ENCODE data around the gene TBC1D22A. TPM values are rescaled to one million over a fixed set of nuclear protein-coding genes. Genes with fewer than 3 reads are reported as not detected.

Gene TBC1D22A
- total RNA-seq, 4 donors from 2014 or later = 18.8 to 25.2 (median 23.1) TPM

DNA sequence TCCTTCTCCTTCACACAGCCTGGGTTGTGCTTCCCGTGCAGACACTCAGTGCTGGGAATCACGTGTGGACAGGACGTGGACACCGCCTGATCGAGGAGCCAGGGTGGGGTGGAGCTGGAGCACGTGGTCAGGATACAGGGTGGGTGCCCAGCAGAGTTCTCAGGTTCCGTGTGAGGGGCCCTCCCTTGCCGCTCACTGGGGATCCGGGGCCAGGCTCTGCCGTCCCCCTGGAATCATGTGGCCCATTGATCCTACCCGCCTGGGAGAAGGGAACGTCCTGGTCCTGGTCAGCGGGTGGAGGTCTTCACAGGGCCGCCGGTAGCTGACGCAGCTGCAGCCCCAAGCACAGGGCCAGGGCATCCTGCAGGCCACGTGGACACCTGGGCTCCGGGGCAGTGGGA, 397.7 kb downstream of the TBC1D22A start:
- in situ Hi-C loops (cut with MboI; ENCODE audit: low sequenced_read_pairs in 4 of 4) = no loop called here
- DNase-seq = no peak
- H3K27me3 ChIP-seq = no peaks in the 10 kb centered on the region

DNA sequence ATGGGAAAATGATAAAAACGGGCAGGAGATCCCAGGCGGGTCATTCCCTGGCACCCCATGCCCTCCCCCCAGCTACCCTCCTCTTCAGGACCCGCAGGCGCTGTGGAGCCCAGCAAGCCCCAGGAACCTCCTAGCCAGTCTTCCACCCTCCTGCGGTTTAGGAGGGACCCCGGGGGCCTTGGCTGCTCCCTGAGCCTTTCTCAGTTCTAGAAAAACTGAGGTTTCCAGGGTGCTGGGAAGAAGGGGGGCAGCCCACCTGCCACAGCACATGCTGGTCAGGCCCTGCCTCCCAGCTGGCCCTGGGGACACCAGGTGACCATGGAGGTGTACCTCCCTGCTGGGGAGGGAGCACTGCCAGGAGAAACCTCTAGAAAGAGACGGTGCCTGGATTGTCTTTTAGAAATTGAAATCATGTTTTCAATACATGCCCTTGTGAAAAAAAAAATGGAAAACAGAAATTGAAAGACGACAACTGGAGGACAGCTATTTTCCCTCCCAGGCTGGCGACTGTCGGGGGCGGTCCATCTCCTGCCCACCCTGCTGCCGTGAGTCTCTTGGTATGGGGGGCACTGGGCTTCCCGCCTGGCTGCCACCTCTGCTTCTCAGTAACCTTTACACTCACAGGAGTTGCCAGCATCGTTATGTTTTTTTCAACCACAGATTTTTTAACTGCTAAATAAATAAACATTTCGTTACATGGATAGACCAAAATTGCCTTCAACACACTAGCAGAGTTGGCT, 398.5 kb downstream of the TBC1D22A start:
- ATAC-seq (no peak), DNase-seq (no peak)
- no peak for TF ChIP-seq POLR2A (IDR thresholded peaks at IDR 0.05)
- TF ChIP-seq, protein P1, sequence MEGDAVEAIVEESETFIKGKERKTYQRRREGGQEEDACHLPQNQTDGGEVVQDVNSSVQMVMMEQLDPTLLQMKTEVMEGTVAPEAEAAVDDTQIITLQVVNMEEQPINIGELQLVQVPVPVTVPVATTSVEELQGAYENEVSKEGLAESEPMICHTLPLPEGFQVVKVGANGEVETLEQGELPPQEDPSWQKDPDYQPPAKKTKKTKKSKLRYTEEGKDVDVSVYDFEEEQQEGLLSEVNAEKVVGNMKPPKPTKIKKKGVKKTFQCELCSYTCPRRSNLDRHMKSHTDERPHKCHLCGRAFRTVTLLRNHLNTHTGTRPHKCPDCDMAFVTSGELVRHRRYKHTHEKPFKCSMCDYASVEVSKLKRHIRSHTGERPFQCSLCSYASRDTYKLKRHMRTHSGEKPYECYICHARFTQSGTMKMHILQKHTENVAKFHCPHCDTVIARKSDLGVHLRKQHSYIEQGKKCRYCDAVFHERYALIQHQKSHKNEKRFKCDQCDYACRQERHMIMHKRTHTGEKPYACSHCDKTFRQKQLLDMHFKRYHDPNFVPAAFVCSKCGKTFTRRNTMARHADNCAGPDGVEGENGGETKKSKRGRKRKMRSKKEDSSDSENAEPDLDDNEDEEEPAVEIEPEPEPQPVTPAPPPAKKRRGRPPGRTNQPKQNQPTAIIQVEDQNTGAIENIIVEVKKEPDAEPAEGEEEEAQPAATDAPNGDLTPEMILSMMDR (IDR thresholded peaks at IDR 0.05 in 4 of 5, conservative IDR thresholded peaks at IDR 0.05 in 1 of 5) = no peak
- intact Hi-C loops (cut with DNase I; ENCODE audit: low total_unique reads) = no loop called here
- Histone ChIP-seq H3K9me3 (no peaks in the 10 kb centered on the region), H3K4me3 (no peak overlapping the region), H3K27ac (no peak overlapping the region), H3K4me1 (no peaks in the 10 kb centered on the region), H3K27me3 (no peaks in the 10 kb centered on the region), H3K36me3 (no peaks in the 10 kb centered on the region)
- in situ Hi-C loops (cut with MboI; ENCODE audit: low sequenced_read_pairs in 4 of 4) = no loop called here

More for the DNA sequence above, 397.7 kb downstream of the TBC1D22A start:
- Histone ChIP-seq H3K27ac (no peak overlapping the region), H3K4me1 (peaks cover 0 to 5% of the 10 kb centered on the region in 2 donors), H3K4me3 (no peak overlapping the region), H3K9me3 (no peaks in the 10 kb centered on the region), H3K36me3 (no peaks in the 10 kb centered on the region)
- TF ChIP-seq, protein P1 (IDR thresholded peaks at IDR 0.05 in 4 of 5, conservative IDR thresholded peaks at IDR 0.05 in 1 of 5) = no peak
- TF ChIP-seq POLR2A (IDR thresholded peaks at IDR 0.05) = no peak
- intact Hi-C loops (cut with DNase I; ENCODE audit: low total_unique reads) = no loop called here
- no peak for ATAC-seq

DNA sequence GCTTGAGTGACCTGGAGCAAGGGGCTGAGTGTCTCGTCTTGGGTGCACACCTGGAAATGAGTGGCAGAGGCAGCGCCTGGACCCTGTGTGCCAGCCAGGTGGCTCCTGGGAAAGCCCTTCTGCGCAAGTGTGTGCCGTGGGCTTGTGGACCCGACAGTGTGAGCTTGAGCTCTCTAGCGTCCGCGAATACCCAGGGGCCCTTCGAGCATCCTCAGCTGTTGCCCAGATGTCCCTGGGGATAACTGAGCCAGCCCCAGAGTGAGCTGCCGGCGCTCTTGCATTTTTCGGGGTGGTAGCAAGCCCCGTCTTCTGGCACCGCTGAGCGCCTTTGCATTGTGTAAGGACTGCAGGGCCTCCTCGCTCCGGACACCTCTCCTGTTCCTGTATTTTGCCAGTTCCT, 399.2 kb downstream of the TBC1D22A start:
- no peak overlapping the region for H3K4me3 ChIP-seq
- DNase-seq (peak in 1 of 2 donors; percentile 2), ATAC-seq (no peak)
- intact Hi-C loops (cut with DNase I; ENCODE audit: low total_unique reads) (no loop called here), in situ Hi-C loops (cut with MboI; ENCODE audit: low sequenced_read_pairs in 4 of 4) (no loop called here)
- H3K27ac ChIP-seq = no peak overlapping the region
- TF ChIP-seq, protein P1 (IDR thresholded peaks at IDR 0.05 in 4 of 5, conservative IDR thresholded peaks at IDR 0.05 in 1 of 5) = no peak
- no peak for TF ChIP-seq POLR2A (IDR thresholded peaks at IDR 0.05)
- no peaks in the 10 kb centered on the region for H3K36me3 ChIP-seq
- H3K27me3 ChIP-seq = no peaks in the 10 kb centered on the region
- no peaks in the 10 kb centered on the region for H3K9me3 ChIP-seq
- no peaks in the 10 kb centered on the region for H3K4me1 ChIP-seq

DNA sequence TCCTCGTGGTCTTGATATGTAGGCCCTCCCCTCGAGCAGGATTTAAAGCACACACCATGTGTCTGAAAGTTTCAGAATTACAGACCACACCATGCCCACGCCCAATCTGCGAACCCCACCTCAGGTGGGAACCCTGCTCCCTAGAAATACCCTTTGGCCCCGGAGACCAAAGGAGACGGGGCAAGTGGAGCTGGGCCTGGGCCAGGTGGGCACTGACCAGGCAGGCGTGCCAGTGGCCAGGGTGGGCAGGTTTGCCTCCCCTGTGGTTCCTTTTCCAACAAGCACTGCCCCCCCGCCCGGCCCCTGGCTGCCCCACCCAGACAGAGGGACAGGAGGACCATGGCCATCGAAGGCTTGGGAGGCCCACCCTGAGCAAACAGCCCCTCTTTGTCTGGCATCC, 400.4 kb downstream of the TBC1D22A start:
- ATAC-seq (no peak), DNase-seq (peak in 1 of 2 donors; percentile 9)
- H3K4me3 ChIP-seq = no peak overlapping the region
- H3K27me3 ChIP-seq = no peaks in the 10 kb centered on the region
- no peaks in the 10 kb centered on the region for H3K36me3 ChIP-seq
- no peaks in the 10 kb centered on the region for H3K4me1 ChIP-seq
- intact Hi-C loops (cut with DNase I; ENCODE audit: low total_unique reads) (no loop called here), in situ Hi-C loops (cut with MboI; ENCODE audit: low sequenced_read_pairs in 4 of 4) (no loop called here)
- H3K27ac ChIP-seq = no peak overlapping the region
- no peaks in the 10 kb centered on the region for H3K9me3 ChIP-seq
- TF ChIP-seq POLR2A (IDR thresholded peaks at IDR 0.05) = no peak
- TF ChIP-seq, protein P1 (IDR thresholded peaks at IDR 0.05 in 4 of 5, conservative IDR thresholded peaks at IDR 0.05 in 1 of 5) = no peak

Data from gastrocnemius medialis (tissue), 4 donors.